ENCODE data around the gene LRRIQ1.

DNA sequence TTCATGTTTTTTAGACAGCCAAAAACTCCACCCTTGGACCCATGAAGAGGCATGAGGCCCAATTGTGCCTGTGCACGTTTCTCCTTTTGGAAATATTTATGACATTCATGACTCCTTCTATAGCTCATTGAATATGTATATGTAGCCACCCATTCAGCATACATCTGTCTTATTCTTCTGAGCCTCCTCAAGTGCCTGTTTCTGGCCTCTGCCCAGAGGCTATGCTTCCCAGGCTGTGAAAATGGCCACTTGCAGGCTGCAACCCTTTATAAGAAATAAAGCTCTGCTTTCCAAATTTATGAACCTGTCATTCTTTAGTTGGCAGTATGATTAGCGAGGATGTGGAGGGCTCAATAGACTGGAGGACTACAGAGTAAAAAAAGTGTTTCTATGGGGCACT lies 35.4 kb upstream of the LRRIQ1 start:
- TF ChIP-seq, protein P1, sequence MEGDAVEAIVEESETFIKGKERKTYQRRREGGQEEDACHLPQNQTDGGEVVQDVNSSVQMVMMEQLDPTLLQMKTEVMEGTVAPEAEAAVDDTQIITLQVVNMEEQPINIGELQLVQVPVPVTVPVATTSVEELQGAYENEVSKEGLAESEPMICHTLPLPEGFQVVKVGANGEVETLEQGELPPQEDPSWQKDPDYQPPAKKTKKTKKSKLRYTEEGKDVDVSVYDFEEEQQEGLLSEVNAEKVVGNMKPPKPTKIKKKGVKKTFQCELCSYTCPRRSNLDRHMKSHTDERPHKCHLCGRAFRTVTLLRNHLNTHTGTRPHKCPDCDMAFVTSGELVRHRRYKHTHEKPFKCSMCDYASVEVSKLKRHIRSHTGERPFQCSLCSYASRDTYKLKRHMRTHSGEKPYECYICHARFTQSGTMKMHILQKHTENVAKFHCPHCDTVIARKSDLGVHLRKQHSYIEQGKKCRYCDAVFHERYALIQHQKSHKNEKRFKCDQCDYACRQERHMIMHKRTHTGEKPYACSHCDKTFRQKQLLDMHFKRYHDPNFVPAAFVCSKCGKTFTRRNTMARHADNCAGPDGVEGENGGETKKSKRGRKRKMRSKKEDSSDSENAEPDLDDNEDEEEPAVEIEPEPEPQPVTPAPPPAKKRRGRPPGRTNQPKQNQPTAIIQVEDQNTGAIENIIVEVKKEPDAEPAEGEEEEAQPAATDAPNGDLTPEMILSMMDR (conservative IDR thresholded peaks at IDR 0.05; ENCODE audit: low read depth, low read length), result no peak
- TF ChIP-seq EZH2 (IDR thresholded peaks at IDR 0.05; ENCODE audit: borderline replicate concordance, low read depth, low read length, poor library complexity, severe bottlenecking), result no peak
